ENCODE results near the gene DYSF. TPM values are rescaled to one million over a fixed set of nuclear protein-coding genes. Genes with fewer than 3 reads are reported as not detected.

Gene DYSF
- total RNA-seq, 1 experiment from 2014 or later = 0.89 TPM

DNA sequence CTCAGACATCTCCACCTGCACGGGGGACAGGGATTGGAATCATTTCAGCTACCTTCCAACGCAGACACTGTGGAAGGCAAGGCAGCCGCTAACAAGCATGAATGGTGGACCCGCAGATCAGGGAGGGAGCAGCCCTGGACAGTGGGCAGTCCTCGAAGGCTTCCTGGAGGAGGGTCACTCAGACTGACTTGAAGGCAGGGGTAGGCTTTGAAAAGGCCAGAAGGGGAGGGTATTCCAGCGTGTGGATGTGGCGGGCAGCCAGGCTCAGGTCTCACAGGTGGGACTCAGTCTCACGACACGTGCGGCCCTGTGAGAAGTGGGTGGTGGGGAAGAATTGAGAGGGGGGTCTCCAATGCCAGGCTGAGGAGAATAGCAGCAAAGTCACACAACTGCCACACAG, 29.9 kb downstream of the DYSF start:
- H3K4me3 ChIP-seq (replicated peaks in 1 of 2; ENCODE audit: low read depth in 1 of 2, low read length in 2 of 2) = no peak overlapping the region
- no peak overlapping the region for H2AFZ ChIP-seq (ENCODE audit: low read depth, low read length, poor library complexity, severe bottlenecking)
- no peaks in the 10 kb centered on the region for H3K79me2 ChIP-seq (ENCODE audit: insufficient read depth, low read length)
- TF ChIP-seq ELF1 (IDR thresholded peaks at IDR 0.05; ENCODE audit: borderline replicate concordance, low read depth) (no peak), RAD21 (IDR thresholded peaks at IDR 0.05; ENCODE audit: low read depth) (no peak), ZFX (IDR thresholded peaks at IDR 0.05) (no peak), POLR2A (IDR thresholded peaks at IDR 0.05; ENCODE audit: borderline replicate concordance, extremely low read depth, insufficient read depth, insufficient read length) (no peak), SIN3A (IDR thresholded peaks at IDR 0.05; ENCODE audit: low read depth) (no peak), ZNF274 (IDR thresholded peaks at IDR 0.05; ENCODE audit: low read depth, low read length) (no peak), JUND (IDR thresholded peaks at IDR 0.05) (no peak), YY1 (IDR thresholded peaks at IDR 0.05; ENCODE audit: extremely low read depth, insufficient replicate concordance, low read depth, low read length) (no peak), MAX (IDR thresholded peaks at IDR 0.05) (no peak), ZBTB33 (IDR thresholded peaks at IDR 0.05; ENCODE audit: extremely low read depth, insufficient replicate concordance, low read length) (no peak), SRF (IDR thresholded peaks at IDR 0.05; ENCODE audit: low read depth) (no peak), FOSL1 (IDR thresholded peaks at IDR 0.05; ENCODE audit: low read depth) (no peak), EGR1 (IDR thresholded peaks at IDR 0.05; ENCODE audit: low read depth) (no peak), CBX3 (IDR thresholded peaks at IDR 0.05; ENCODE audit: low read depth) (no peak)
- TF ChIP-seq, protein P1, sequence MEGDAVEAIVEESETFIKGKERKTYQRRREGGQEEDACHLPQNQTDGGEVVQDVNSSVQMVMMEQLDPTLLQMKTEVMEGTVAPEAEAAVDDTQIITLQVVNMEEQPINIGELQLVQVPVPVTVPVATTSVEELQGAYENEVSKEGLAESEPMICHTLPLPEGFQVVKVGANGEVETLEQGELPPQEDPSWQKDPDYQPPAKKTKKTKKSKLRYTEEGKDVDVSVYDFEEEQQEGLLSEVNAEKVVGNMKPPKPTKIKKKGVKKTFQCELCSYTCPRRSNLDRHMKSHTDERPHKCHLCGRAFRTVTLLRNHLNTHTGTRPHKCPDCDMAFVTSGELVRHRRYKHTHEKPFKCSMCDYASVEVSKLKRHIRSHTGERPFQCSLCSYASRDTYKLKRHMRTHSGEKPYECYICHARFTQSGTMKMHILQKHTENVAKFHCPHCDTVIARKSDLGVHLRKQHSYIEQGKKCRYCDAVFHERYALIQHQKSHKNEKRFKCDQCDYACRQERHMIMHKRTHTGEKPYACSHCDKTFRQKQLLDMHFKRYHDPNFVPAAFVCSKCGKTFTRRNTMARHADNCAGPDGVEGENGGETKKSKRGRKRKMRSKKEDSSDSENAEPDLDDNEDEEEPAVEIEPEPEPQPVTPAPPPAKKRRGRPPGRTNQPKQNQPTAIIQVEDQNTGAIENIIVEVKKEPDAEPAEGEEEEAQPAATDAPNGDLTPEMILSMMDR (IDR thresholded peaks at IDR 0.05 in 2 of 3, conservative IDR thresholded peaks at IDR 0.05 in 1 of 3; ENCODE audit: borderline replicate concordance in 1 of 3, insufficient read depth in 1 of 3, low read depth in 2 of 3, low read length in 2 of 3) = no peak
- no peaks in the 10 kb centered on the region for H3K9me3 ChIP-seq (ENCODE audit: control insufficient read depth in 1 of 2, insufficient read depth in 1 of 2, low read depth in 1 of 2, low read length in 2 of 2)
- H3K27ac ChIP-seq (ENCODE audit: low read depth, low read length) = no peak overlapping the region
- H3K36me3 ChIP-seq (ENCODE audit: control insufficient read depth in 1 of 2, insufficient read depth in 2 of 2, low read length in 2 of 2) = no peaks in the 10 kb centered on the region
- POLR2A ChIA-PET = no interaction called here
- ATAC-seq (no peak), DNase-seq (ENCODE audit: low read depth, low spot score) (no peak)
- no peak overlapping the region for H3K4me2 ChIP-seq (ENCODE audit: low read length)
- no TSS peak for BruUV-seq (replicated peaks)
- H3K9ac ChIP-seq (ENCODE audit: low read length) = no peak overlapping the region
- peaks cover 0 to 6% of the 10 kb centered on the region in 2 experiments; a peak in 1 of 4 replicates for H3K4me1 ChIP-seq (ENCODE audit: control insufficient read depth in 1 of 2, insufficient read depth in 2 of 2, low read length in 2 of 2)
- RAD21 ChIA-PET (ENCODE audit: low non-redundant PET in 1 of 2, low total read pairs in 2 of 2, uncharacterized antibody in 2 of 2, unreplicated experiment in 2 of 2) = no interaction called here
- intact Hi-C loops (cut with micrococcal nuclease) = no loop called here
- no peaks in the 10 kb centered on the region for H3K9me2 ChIP-seq (ENCODE audit: insufficient read depth)
- CTCF ChIA-PET = no interaction called here
- peaks cover 3% of the 10 kb centered on the region; the same call in 1 of the 2 replicates for H3K27me3 ChIP-seq (ENCODE audit: insufficient read depth, low read length)
- no peaks in the 10 kb centered on the region for H4K20me1 ChIP-seq (ENCODE audit: insufficient read depth)
